Right ventricle myocardium inferior (tissue), 1 donor: ENCODE data around the gene TPRX1. TPM values are rescaled to one million over a fixed set of nuclear protein-coding genes. Genes with fewer than 3 reads are reported as not detected.
"Not testable (repeated sequence)": the region's sequence is repeated elsewhere in the genome, so short reads cannot be mapped to it uniquely, and the experiment has no call there.

Experiments
- ATAC-seq: fragments of 200-7000 bp; cut with Tn5 transposase; one replicate; pipeline ENCODE4 v1.9.1; 2020; ENCODE audit warnings: mild to moderate bottlenecking, moderate library complexity
- DNase-seq: peaks from one replicate; pipeline ENCODE4 v3.0.0; 2021; ENCODE audit errors: missing footprints
- intact Hi-C: fragments of 100-400 bp; cut with DNase I; formaldehyde crosslinking; loops from one replicate; pipeline ENCODE4 v1.11.0; 2022
- long read RNA-seq: library from polyadenylated mRNA; unstranded; transcript quantifications from one replicate; pipeline ENCODE4 v2.0.0, GENCODE V29; 2021
- total RNA-seq: library from RNA; stranded (reverse); fragmentation: NEBNext Ultra II Directional; extraction: Animal tissue kit (Norgen Biotek cat#: 25700); gene quantifications from one replicate; pipeline ENCODE4 v1.2.1, GENCODE V29; 2021
- donor health status: DM: no; HTN: yes; CAD: no; lungs with severe emphysema.

The TPRX1 gene, protein sequence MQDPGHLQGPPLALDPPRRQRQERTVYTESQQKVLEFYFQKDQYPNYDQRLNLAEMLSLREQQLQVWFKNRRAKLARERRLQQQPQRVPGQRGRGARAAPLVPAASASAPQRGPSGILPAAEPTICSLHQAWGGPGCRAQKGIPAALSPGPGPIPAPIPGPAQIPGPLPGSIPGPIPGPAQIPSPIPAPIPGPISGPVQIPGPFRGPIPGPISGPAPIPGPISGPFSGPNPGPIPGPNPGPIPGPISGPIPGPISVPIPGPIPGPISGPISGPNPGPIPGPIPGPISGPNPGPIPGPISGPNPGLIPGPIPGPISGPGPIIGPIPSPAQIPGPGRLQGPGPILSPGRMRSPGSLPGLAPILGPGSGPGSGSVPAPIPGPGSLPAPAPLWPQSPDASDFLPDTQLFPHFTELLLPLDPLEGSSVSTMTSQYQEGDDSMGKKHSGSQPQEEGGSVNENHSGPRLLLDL
- total RNA-seq: not detected
- long read RNA-seq: 0 reads

DNA sequence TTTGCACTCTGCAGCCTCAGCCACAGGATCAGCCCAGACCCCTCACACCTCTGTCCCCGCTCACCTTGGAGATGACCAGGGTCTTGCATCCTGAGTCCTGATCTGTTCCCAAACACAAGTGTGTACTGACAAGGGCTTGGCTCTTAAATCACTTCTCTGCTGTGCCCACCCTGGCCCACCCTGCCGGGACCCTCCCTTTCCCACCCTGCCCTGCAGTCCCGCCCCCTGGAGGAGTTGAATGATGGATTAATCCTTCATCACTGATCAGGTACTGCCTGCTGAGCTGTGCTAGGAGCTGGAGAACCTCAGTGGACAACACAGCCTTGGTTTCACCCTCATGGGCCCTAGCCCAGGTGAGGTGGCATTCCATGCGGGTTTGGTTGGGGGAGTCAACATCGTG, at the start of gene TPRX1:
TPRX1 (minus strand) TSS at position 101 of the 400 bp plus-strand sequence; CDS start at position 89, 12 bp downstream.
- ATAC-seq, DNase-seq, intact Hi-C loops: not testable (repeated sequence)

DNA sequence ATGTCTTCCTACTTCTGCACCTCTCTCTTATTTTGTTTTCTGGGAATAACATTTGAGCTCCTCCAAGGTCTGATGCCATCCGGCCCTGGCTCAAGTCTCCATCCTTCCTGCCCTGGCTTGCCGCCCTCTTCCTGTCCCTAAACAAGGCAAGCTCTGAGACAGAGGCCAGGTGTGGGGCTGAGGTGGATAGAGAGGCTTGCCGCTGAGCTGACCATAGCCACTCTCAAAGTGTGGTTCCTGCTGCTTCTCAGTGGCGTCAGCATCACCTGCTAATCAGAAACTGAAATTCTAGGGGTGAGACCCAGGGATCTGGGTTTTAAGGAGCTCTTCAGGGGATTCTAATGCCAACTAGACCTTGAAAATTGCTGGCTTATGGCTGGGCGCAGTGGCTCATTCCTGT, 48.7 kb upstream of the TPRX1 start:
- intact Hi-C loops: no loop called here
- no peak for DNase-seq
- ATAC-seq: no peak

DNA sequence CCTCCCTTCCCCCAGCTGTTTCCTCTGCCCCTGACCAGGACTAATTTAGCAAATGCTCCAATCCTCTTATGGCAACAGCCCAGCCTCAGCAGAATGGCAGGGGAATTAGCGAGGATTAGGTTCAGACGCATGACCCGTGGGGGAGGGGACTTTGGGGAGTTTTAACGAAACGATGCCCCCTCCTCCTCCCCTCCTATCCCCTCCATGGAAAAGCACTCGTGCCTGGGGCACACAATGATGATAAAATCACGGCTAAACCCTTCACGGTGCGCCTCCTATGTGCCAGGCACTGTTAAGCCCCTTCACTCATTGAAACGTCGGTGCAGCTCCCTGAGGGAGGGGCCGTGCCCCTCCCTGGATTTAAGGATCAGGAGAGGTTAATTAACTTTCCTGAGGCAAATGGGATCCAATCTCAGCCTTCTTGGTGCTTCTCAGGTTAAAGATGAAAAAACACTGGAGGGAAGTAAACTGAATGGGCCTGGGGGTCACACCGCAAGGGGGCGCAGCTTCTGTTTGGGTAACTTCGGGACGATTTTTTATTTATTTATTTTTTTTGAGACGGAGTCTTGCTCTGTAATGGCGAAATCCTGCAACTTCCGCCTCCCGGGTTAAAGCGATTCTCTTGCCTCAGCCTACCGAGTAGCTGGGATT, 44.6 kb upstream of the TPRX1 start:
- intact Hi-C loops: no loop called here
- no peak for DNase-seq
- no peak for ATAC-seq

DNA sequence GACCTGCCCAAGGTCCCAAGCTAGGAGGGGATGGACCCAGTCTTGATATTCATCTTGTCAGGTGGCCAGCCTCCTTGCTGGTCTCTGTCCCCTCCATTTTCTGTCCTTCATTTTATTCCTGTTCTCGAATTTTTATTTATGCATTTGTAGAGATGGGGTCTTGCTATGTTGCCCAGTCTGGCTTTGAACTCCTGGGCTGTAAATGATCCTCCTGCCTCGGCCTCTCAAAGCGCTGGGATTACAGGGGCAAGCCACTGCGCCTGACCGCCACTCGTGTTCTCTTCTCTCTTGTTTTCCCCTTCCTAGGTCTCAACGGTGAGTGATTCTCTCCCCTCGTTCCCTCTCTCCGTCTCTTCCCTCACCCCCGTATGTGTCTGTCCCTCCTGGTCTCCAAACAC, 44.1 kb upstream of the TPRX1 start:
- ATAC-seq: no peak
- intact Hi-C loops: no loop called here
- DNase-seq: no peak

DNA sequence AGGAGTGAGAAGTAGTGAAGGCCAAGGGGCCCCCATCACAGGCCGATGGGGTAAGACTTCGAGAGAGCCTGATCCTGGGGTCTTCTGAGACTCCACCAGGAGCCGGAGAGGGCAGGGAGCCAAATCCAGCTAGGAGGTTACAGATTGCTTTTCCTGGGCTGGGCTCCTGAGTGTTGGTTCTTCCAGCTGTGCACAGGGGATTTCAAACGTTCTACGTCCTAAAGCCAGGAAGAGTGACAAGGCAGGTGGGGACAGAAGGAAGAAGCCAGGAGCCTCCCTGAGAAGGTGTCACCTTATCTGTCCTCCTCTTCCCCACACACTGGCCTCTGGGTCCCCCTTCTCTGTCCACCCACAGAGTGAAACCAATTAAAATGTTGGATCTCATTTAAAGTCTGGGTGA, 38.6 kb upstream of the TPRX1 start:
- intact Hi-C loops: no loop called here
- ATAC-seq (no peak), DNase-seq (no peak)

DNA sequence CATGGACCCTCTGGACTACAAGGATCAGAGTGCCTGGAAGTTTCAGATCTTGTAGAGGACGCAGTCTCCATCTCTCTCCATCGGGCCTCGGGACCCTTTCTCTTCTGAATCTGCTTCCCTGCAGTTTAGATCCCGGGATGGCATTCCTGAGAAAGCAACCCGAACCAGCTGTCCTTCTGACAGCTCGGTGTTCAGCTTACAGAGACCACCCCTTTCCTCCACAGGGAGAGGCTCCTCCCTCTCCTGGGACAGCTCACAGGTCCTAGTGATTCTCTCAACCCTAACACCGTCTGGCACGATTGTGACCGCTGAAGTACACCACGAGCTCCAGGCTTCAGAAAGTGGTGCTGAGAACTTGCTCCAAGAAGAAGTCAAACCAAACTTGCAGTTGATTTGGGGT, 35.6 kb upstream of the TPRX1 start:
- ATAC-seq: no peak
- DNase-seq: no peak
- intact Hi-C loops: no loop called here

DNA sequence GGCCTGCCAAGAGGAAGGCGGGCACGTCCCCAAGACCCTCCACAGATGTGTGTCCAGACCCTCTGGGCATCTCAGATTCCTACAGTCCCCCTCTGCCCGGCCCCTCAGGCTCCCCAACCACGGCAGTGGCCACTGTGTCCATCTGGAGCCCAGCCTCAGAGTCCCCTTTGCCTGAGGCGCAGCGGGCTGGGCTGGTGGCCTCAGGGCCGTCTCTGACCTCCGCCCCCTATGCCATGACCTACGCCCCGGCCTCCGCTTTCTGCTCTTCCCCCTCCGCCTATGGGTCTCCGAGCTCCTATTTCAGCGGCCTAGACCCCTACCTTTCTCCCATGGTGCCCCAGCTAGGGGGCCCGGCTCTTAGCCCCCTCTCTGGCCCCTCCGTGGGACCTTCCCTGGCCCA, 35.1 kb upstream of the TPRX1 start:
- intact Hi-C loops: no loop called here
- ATAC-seq (no peak), DNase-seq (no peak)

DNA sequence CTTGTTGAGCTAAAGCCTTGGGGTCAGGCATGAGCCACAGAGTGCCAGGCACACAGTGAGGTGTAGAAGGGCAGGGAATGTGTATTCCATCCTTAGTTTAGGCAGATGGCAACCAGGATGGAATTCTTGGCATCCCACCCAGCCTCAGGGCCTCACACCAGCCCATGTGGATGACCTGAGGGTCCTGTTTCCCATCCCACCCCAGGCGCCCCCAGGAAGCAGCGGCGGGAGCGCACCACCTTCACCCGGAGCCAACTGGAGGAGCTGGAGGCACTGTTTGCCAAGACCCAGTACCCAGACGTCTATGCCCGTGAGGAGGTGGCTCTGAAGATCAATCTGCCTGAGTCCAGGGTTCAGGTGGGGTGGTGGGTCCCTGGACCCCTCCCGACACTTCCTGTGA, 31.7 kb upstream of the TPRX1 start:
- no peak for ATAC-seq
- intact Hi-C loops: no loop called here
- peak; percentile 11 for DNase-seq

DNA sequence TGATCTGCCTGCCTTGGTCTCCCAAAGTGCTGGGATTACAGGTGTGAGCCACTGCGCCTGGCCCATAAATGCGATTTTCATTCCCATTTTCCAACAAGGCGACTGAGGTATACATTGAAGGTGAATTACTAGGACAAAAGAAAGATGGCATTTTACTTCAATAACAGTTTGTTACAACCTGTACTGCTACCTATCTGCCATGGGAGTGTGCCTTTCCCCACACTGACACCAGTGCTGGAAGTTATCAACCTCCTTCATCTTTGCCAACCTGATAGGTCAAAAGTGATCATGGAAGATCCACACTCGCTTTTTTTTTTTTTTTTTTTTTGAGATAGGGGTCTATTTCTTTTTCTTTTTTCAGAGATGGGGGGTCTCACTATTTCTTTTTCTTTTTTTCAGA, 28.4 kb upstream of the TPRX1 start:
- ATAC-seq (no peak), DNase-seq (no peak)
- intact Hi-C loops: no loop called here

DNA sequence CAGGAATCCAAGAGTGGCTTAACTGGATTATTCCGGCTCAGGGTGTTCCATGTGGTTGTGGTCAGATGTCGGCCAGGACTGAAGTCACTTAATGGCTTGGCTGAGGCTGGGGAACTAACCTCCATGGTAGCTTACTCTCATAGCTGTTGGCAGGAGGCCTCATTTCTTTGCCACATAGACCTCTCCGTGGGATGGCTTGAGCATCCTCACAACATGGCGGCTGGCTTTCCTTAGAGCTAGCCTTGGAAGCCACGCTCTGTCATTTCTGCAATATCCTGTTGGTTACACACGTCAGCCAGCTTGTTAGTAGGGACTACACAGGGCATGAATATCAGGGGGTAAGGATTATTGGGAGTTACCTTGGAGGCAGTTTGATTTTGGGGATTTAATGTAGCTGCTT, 22.4 kb upstream of the TPRX1 start:
- intact Hi-C loops: no loop called here
- DNase-seq (no peak), ATAC-seq (no peak)

DNA sequence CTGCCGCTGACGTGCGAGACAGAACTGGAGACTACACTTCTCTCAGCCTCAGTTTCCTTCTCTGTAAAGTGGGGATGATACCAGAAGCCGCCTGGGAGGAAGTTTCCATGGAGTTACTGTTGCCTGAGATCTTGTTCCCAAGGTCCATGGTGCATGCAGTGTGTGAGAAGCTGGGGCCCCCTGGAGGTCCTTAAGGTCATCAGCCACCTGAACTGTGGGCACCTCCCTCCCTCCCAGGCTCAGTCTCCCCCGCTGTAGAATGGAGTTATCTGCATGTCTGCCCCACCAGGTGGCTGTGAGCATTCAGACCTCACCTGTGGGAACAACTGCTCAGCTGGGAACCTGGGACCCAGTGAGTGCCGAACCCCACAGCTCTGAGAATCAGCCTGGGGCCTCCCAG, 20.0 kb upstream of the TPRX1 start:
- no peak for ATAC-seq
- DNase-seq: no peak
- intact Hi-C loops: no loop called here

DNA sequence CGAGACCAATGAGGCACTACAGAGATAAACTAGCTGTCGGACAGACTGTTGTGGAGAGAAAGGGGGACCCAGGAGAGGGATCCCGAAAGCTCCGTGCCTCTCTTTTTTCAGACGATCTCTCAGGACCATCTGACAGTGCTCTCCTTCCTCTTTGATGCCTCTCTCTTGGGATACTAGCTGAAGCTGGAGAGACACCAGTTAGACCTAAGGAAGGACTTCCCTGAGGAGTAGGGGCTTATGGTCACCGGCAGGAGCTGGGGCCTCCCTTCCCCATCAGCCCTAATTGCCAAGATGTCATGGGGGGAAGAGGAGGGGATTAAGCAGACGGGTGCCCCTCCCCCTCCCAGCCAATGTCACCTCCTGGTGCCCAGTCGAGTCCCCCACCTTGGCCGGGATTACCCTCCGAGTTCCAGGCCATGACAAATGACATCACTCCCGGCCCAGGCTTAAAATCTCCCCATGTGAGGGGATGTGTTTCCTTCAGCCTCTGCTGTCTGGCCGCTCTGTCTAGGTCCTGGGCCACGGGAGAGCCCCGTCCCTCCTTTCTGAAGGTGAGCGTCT, 17.2 kb upstream of the TPRX1 start, which contains the start of gene CRX:
CRX (plus strand) TSS at position 478 of the 561 bp plus-strand sequence. CDS start 12,507 bp downstream, outside the sequence.
- no peak for ATAC-seq
- intact Hi-C loops: no loop called here

DNA sequence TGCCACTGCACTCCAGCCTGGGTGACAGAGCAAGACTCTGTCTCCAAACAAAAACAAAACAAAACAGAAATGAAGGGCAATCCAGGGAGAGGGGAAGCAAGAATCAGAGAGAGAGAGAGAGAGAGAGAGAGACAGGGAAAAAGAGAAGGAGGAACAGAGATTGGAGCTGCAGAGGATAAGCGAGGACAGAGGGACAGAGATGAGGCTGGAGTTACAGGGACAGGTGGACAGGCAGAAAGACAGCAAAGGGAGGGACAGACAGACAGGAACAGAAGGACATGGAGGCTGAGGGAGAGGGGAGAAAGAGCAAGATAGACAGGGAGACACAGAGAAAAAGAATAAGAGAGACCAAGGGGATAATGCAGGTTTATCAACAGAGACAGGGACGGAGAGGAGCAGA, 16.1 kb upstream of the TPRX1 start:
- intact Hi-C loops: no loop called here
- no peak for DNase-seq
- ATAC-seq: no peak

More for the DNA sequence above, 17.2 kb upstream of the TPRX1 start, which contains the start of gene CRX:
- no peak for DNase-seq

DNA sequence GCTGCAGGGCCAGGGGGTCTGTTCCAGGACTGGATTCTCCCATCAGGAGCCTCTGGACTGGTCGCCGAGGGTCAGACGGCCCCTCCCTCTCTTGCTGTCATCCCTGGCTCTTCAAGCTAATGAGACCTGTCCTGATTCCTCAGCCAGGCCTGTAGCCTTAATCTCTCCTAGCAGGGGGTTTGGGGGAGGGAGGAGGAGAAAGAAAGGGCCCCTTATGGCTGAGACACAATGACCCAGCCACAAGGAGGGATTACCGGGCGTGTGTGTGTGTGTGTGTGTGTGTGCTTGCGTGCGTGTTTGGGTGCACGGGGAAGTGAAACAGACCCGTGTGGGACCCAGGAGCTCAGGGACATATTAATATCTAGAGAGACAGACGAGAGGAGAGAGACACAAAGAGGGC, 15.5 kb upstream of the TPRX1 start:
- ATAC-seq (no peak), DNase-seq (no peak)
- intact Hi-C loops: no loop called here

DNA sequence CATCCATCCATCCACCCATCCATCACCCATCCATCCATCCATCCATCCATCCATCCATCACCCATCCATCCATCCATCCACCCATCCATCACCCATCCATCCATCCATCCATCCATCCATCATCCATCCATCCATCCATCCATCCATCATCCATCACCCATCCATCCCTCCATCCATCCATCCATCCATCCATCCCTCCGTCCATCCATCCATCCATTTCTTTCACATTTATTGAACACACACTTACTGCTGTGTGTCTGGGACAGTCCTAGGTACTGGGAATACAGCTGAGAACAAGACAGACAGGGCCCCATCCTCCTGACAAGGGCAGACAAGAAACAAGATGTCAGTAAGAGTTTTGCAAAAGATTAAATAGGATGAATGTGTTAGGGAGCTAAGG, 13.9 kb upstream of the TPRX1 start:
- intact Hi-C loops, ATAC-seq: not testable (repeated sequence)

DNA sequence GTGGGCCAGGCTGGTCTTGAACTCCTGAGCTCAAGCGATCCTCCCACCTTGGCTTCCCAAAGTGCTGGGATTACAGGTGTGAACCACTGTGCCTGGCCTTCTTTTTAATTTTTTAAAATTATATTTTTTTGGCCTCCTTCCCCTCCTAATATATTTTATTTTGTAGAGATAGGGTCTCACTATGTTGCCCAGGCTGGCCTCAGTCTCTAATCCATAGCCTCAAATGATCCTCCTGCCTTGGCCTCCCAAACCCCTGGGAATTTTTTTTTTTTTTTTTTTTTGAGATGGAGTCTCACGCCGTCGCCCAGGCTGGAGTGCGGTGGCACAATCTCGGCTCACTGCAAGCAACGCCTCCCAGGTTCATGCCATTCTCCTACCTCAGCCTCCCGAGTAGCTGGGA, 11.9 kb upstream of the TPRX1 start:
- ATAC-seq, DNase-seq, intact Hi-C loops: not testable (repeated sequence)

More for the DNA sequence above, 13.9 kb upstream of the TPRX1 start:
- DNase-seq: not testable (repeated sequence)

DNA sequence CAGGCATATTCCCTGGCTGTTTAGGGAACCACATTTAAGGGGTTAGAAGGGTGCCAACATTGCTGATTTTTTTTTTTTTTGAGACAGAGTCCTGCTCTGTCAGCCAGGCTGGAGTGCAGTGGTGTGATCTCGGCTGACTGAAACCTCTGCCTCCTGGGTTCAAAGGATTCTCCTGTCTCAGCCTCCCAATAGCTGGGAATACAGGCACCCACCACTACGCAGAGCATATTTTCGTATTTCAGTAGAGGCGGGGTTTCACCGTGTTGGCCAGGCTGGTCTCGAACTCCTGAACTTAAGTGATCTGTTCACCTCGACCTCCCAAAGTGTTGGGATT, 9.6 kb upstream of the TPRX1 start:
- ATAC-seq: no peak
- no peak for DNase-seq
- intact Hi-C loops: loop anchor here (5.0 kb wide), 1 partner anchor 48 kb away; no protein-coding TSS in a partner anchor

DNA sequence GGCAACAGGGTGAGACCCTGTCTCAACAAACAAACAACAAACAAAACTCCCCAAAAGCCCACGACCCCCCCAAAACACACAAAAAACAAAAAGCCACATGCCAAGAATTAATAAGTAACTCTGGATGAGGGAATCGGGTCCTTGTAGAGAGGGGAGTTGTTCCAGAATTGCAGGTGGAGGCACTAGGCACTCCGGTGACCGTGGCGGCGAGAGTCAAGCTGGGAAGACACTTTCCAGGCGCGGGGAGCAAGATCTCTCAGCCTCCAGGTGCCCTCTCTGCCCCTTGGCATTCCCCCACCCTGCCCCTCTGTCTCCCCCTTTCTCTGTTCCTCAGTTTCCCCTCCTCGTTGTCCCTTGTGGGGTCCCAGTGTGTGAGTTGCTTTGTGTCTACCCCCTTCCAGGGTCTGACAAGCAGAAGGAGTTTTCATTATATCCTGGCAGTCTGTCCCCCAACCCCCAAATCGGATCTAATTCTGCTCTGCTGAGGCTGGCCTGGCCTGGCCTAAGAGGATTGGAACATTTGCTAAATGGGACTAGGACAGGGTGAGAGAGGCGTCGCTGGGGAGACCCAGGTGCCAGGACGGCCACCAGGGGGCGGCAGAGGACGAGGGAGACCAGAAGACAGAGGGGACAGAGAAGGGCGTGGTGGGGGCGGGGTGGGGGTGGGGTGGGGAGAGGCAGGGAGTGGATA, 9.1 kb upstream of the TPRX1 start:
- intact Hi-C loops: loop anchor here (5.0 kb wide), 1 partner anchor 49 kb away; no protein-coding TSS in a partner anchor
- ATAC-seq: peak; percentile 56

DNA sequence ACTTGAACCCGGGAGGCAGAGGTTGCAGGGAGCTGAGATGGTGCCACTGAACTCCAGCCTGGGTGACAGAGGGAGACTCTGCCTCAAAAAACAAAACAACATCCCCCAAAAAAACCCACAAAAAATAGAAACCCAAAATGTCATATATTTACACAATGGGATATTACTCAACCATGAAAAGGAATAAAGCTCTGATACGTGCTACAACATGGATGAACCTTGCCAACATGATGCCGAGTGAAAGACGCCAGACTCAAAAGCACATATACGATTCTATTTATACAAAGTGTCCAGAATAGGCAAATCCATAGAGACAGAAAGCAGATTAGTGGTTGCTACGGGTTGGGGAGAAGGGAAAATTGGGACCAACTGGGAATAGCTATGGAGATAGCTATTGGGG, 2.1 kb upstream of the TPRX1 start:
- no peak for ATAC-seq
- intact Hi-C loops: no loop called here

More for the DNA sequence above, 9.1 kb upstream of the TPRX1 start:
- DNase-seq: peak; percentile 87

More for the DNA sequence above, 2.1 kb upstream of the TPRX1 start:
- DNase-seq: no peak
